Smooth muscle cell (in vitro differentiated cells): ENCODE results near the gene LYRM9. TPM values are rescaled to one million over a fixed set of nuclear protein-coding genes. Genes with fewer than 3 reads are reported as not detected.

Experiments
- polyA plus RNA-seq: library from polyadenylated mRNA; unstranded; fragments of >200 nt; fragmentation: Nextera tagmentation; extraction: Ambion mirVana; gene quantifications from 2 replicates; pipeline ENCODE4 v1.2.1, GENCODE V29; 2016
- total RNA-seq: library from RNA; depleted of rRNA; stranded (reverse); fragments of >200 nt; gene quantifications from 2 replicates; pipeline ENCODE4 v1.2.3, GENCODE V29; 2014

Gene LYRM9
- total and polyA plus RNA-seq, 2 experiments from 2014 or later: 10.6 to 11.4 TPM

Other genes starting within 250 kb of the LYRM9 start
- not detected in 2 replicates for gene NOS2, start 92.8 kb downstream of the LYRM9 start, total RNA-seq
- gene NOS2, start 92.8 kb downstream of the LYRM9 start, polyA plus RNA-seq: 0.05 and 0.16 TPM in 2 replicates
- 10.1 and 18.0 TPM in 2 replicates for gene NLK, start 149.3 kb upstream of the LYRM9 start, total RNA-seq
- gene NLK, start 149.3 kb upstream of the LYRM9 start, polyA plus RNA-seq: 1.8 and 5.0 TPM in 2 replicates